Mucosa of rectum (tissue), 2 donors: ENCODE results near the gene MARCHF2.

Experiments
- H3K27ac ChIP-seq, 2 donors: one replicate each; pipeline ENCODE4 v1.7.0; 2013; ENCODE audit warnings: inconsistent platforms in 2 of 2, low read depth in 2 of 2, low read length in 2 of 2
- H3K27me3 ChIP-seq, 2 donors: one replicate each; pipeline ENCODE4 v1.7.0; 2013; ENCODE audit warnings: low read length in 2 of 2; ENCODE audit not compliant: control insufficient read depth in 2 of 2, insufficient read depth in 2 of 2
- H3K36me3 ChIP-seq, 2 donors: one replicate each; pipeline ENCODE4 v1.7.0; 2013; ENCODE audit warnings: low read length in 2 of 2; ENCODE audit not compliant: control insufficient read depth in 2 of 2, insufficient read depth in 2 of 2
- H3K4me1 ChIP-seq, 2 donors: one replicate each; pipeline ENCODE4 v1.7.0; 2013; ENCODE audit warnings: low read length in 2 of 2, mild to moderate bottlenecking in 1 of 2; ENCODE audit not compliant: control insufficient read depth in 2 of 2, insufficient read depth in 2 of 2
- H3K4me3 ChIP-seq, 2 donors: one replicate each; pipeline ENCODE4 v1.7.0; 2013; ENCODE audit warnings: low read length in 2 of 2
- H3K9ac ChIP-seq, 2 donors: one replicate each; pipeline ENCODE4 v1.7.0; 2013; ENCODE audit warnings: low read length in 2 of 2, low read depth in 1 of 2, mild to moderate bottlenecking in 1 of 2
- H3K9me3 ChIP-seq, 2 donors: one replicate each; pipeline ENCODE4 v1.7.0; 2013; ENCODE audit warnings: low read length in 2 of 2; ENCODE audit not compliant: control insufficient read depth in 2 of 2
- donor health status: healthy.
- donor health status: Normal muscosa, but diverticular disease.

The MARCHF2 gene

GRCh38 chr19:8453616-8454015 is 40.5 kb downstream of the MARCHF2 start:
- Histone ChIP-seq H3K27me3 (no peaks in the 10 kb centered on the region), H3K4me1 (peaks cover 5 to 18% of the 10 kb centered on the region in 2 donors), H3K27ac (no peak overlapping the region), H3K36me3 (peaks cover 27 to 39% of the 10 kb centered on the region in 2 donors), H3K9me3 (no peaks in the 10 kb centered on the region), H3K4me3 (no peak overlapping the region), H3K9ac (no peak overlapping the region)

GRCh38 chr19:8454218-8454617 is 41.1 kb downstream of the MARCHF2 start:
- H3K4me1 ChIP-seq: peaks cover 8 to 14% of the 10 kb centered on the region in 2 donors
- H3K36me3 ChIP-seq: peaks cover 27 to 40% of the 10 kb centered on the region in 2 donors

GRCh38 chr19:8455018-8455417 is 41.9 kb downstream of the MARCHF2 start:
- Histone ChIP-seq H3K4me3 (no peak overlapping the region), H3K9ac (no peak overlapping the region), H3K36me3 (peaks cover 27 to 40% of the 10 kb centered on the region in 2 donors), H3K9me3 (no peaks in the 10 kb centered on the region), H3K27ac (no peak overlapping the region), H3K4me1 (peaks cover 11 to 18% of the 10 kb centered on the region in 2 donors), H3K27me3 (no peaks in the 10 kb centered on the region)

More at GRCh38 chr19:8454218-8454617, 41.1 kb downstream of the MARCHF2 start:
- no peaks in the 10 kb centered on the region for H3K27me3 ChIP-seq
- no peak overlapping the region for H3K9ac ChIP-seq
- no peaks in the 10 kb centered on the region for H3K9me3 ChIP-seq
- H3K4me3 ChIP-seq: no peak overlapping the region
- no peak overlapping the region for H3K27ac ChIP-seq

- no peak overlapping the region for H3K27ac ChIP-seq
- H3K9ac ChIP-seq: no peak overlapping the region
- H3K36me3 ChIP-seq: peaks cover 27 to 41% of the 10 kb centered on the region in 2 donors
- H3K9me3 ChIP-seq: no peaks in the 10 kb centered on the region
- H3K4me3 ChIP-seq: no peak overlapping the region
- no peaks in the 10 kb centered on the region for H3K27me3 ChIP-seq
- peaks cover 20 to 21% of the 10 kb centered on the region in 2 donors for H3K4me1 ChIP-seq
These were observed 43.0 kb downstream of the MARCHF2 start for GRCh38 chr19:8456064-8456463.

- H3K27me3 ChIP-seq: no peaks in the 10 kb centered on the region
- H3K4me3 ChIP-seq: no peak overlapping the region
- H3K4me1 ChIP-seq: peaks cover 21 to 23% of the 10 kb centered on the region in 2 donors
- H3K9ac ChIP-seq: no peak overlapping the region
- no peak overlapping the region for H3K27ac ChIP-seq
- peaks cover 25 to 38% of the 10 kb centered on the region in 2 donors for H3K36me3 ChIP-seq
- H3K9me3 ChIP-seq: no peaks in the 10 kb centered on the region
These were observed 44.1 kb downstream of the MARCHF2 start for GRCh38 chr19:8457209-8457608.

GRCh38 chr19:8457827-8458226 is 44.7 kb downstream of the MARCHF2 start:
- Histone ChIP-seq H3K9ac (no peak overlapping the region), H3K4me3 (no peak overlapping the region), H3K9me3 (no peaks in the 10 kb centered on the region), H3K4me1 (peaks cover 17 to 23% of the 10 kb centered on the region in 2 donors), H3K36me3 (peaks cover 29 to 37% of the 10 kb centered on the region in 2 donors), H3K27ac (no peak overlapping the region), H3K27me3 (no peaks in the 10 kb centered on the region)

GRCh38 chr19:8458380-8458779 is 45.3 kb downstream of the MARCHF2 start:
- Histone ChIP-seq H3K9me3 (no peaks in the 10 kb centered on the region), H3K9ac (no peak overlapping the region), H3K27me3 (no peaks in the 10 kb centered on the region), H3K36me3 (peaks cover 29 to 35% of the 10 kb centered on the region in 2 donors), H3K27ac (peak overlapping the region in 1 of 2 donors; percentile 17), H3K4me3 (no peak overlapping the region), H3K4me1 (peaks cover 17 to 23% of the 10 kb centered on the region in 2 donors)

GRCh38 chr19:8459095-8459494 is 46.0 kb downstream of the MARCHF2 start:
- Histone ChIP-seq H3K27ac (no peak overlapping the region), H3K9ac (no peak overlapping the region), H3K4me3 (no peak overlapping the region), H3K4me1 (peaks cover 14 to 21% of the 10 kb centered on the region in 2 donors), H3K27me3 (no peaks in the 10 kb centered on the region), H3K9me3 (no peaks in the 10 kb centered on the region), H3K36me3 (peaks cover 34 to 42% of the 10 kb centered on the region in 2 donors)

GRCh38 chr19:8459520-8460270 is 46.6 kb downstream of the MARCHF2 start:
- Histone ChIP-seq H3K27me3 (no peaks in the 10 kb centered on the region), H3K9me3 (no peaks in the 10 kb centered on the region), H3K27ac (no peak overlapping the region), H3K9ac (no peak overlapping the region), H3K4me3 (no peak overlapping the region), H3K4me1 (peaks cover 14 to 21% of the 10 kb centered on the region in 2 donors), H3K36me3 (peaks cover 33 to 47% of the 10 kb centered on the region in 2 donors)

GRCh38 chr19:8460516-8461298 is 47.6 kb downstream of the MARCHF2 start:
- Histone ChIP-seq H3K27ac (no peak overlapping the region), H3K4me3 (no peak overlapping the region), H3K9me3 (no peaks in the 10 kb centered on the region), H3K4me1 (peaks cover 14 to 21% of the 10 kb centered on the region in 2 donors), H3K9ac (no peak overlapping the region), H3K36me3 (peaks cover 39 to 54% of the 10 kb centered on the region in 2 donors), H3K27me3 (no peaks in the 10 kb centered on the region)
